SH-SY5Y (cell line): ENCODE measurements around the gene JOSD2.

Experiments
- GATA2 ChIP-seq: IDR thresholded peaks from 2 replicates; pipeline ENCODE4 v1.6.1; 2011; ENCODE audit warnings: mild to moderate bottlenecking, low read depth, low read length
- GATA3 ChIP-seq: IDR thresholded peaks from 2 replicates; pipeline ENCODE4 v1.6.1; 2011; ENCODE audit warnings: low read depth, mild to moderate bottlenecking, low read length, moderate library complexity

DNA sequence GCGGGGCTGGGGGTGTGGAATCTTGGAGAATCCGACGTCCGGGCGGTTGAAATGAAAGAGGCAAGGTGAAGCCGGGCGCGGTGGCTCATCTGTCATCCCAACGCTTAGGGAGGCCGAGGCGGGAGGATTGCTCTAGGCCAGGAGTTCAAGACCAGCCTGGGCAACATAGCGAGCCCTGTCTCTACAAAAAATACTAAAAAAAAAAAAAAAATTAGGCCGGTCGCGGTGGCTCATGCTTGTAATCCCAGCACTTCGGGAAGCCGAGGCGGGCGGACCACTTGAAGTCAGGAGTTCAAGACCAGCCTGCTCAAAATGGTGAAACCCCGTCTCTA is 34.1 kb downstream of the JOSD2 start:
- TF ChIP-seq GATA2 (no peak), GATA3 (no peak)
